GM12878 (cell line): Measurements from ENCODE around the gene TMEM9B. TPM values are rescaled to one million over a fixed set of nuclear protein-coding genes. Genes with fewer than 3 reads are reported as not detected.

Experiments
- BCLAF1 ChIP-seq: fragments of 450-650 bp; IDR thresholded peaks from 2 replicates; pipeline ENCODE4 v1.6.1; 2017; ENCODE audit warnings: antibody characterized with exemption, mild to moderate bottlenecking, moderate library complexity
- BMI1 ChIP-seq: fragments of 450-650 bp; IDR thresholded peaks from 2 replicates; pipeline ENCODE4 v1.6.1; 2016; ENCODE audit warnings: mild to moderate bottlenecking, moderate library complexity, borderline replicate concordance
- CHD2 ChIP-seq: IDR thresholded peaks from 2 replicates; pipeline ENCODE4 v1.6.1; 2011; ENCODE audit warnings: low read depth, low read length, improper control_type of control experiment, borderline replicate concordance
- CREB1 ChIP-seq: IDR thresholded peaks from 2 replicates; pipeline ENCODE4 v1.6.1; 2012; ENCODE audit warnings: low read depth, mild to moderate bottlenecking, inconsistent platforms
- IRF4 ChIP-seq: IDR thresholded peaks from 2 replicates; pipeline ENCODE4 v1.6.1; 2011; ENCODE audit warnings: low read depth, low read length
- JUND ChIP-seq: IDR thresholded peaks from 2 replicates; pipeline ENCODE4 v1.6.1; 2012; ENCODE audit warnings: low read depth, mild to moderate bottlenecking, low read length, improper control_type of control experiment, moderate library complexity
- NKRF ChIP-seq: fragments of 450-650 bp; conservative IDR thresholded peaks from 2 replicates; pipeline ENCODE4 v1.6.1; 2017; ENCODE audit warnings: mild to moderate bottlenecking, moderate library complexity
- PAX8 ChIP-seq: fragments of 450-650 bp; IDR thresholded peaks from 2 replicates; pipeline ENCODE4 v1.6.1; 2017; ENCODE audit warnings: mild to moderate bottlenecking, moderate library complexity
- PML ChIP-seq: IDR thresholded peaks from 2 replicates; pipeline ENCODE4 v1.6.1; 2012; ENCODE audit warnings: low read length, inconsistent platforms
- PRDM15 ChIP-seq: fragments of 450-650 bp; formaldehyde crosslinking; IDR thresholded peaks from 2 replicates; pipeline ENCODE4 v1.4.0; 2020; ENCODE audit warnings: mild to moderate bottlenecking, moderate library complexity
- RAD51 ChIP-seq: fragments of 450-650 bp; IDR thresholded peaks from 2 replicates; pipeline ENCODE4 v1.6.1; 2016; ENCODE audit warnings: moderate library complexity, mild to moderate bottlenecking, inconsistent platforms
- RELA ChIP-seq: fragments of 450-650 bp; IDR thresholded peaks from 2 replicates; pipeline ENCODE4 v1.8.0; 2014; ENCODE audit warnings: borderline replicate concordance; ENCODE audit not compliant: partially characterized antibody
- RFX5 ChIP-seq: IDR thresholded peaks from 2 replicates; pipeline ENCODE4 v1.6.1; 2011; ENCODE audit warnings: low read depth, low read length, improper control_type of control experiment
- TCF7 ChIP-seq: IDR thresholded peaks from 2 replicates; pipeline ENCODE4 v1.6.1; 2014; ENCODE audit warnings: antibody characterized with exemption, borderline replicate concordance
- ZNF384 ChIP-seq: IDR thresholded peaks from 2 replicates; pipeline ENCODE4 v1.6.1; 2012; ENCODE audit warnings: low read depth, mild to moderate bottlenecking, low read length, improper control_type of control experiment, borderline replicate concordance
- polyA plus RNA-seq, 11 experiments: library from polyadenylated mRNA; depleted of rRNA in 4 of 11; unstranded in 6 of 11; stranded (reverse) in 5 of 11; fragments of >200 nt; fragmentation: Nextera tagmentation in 4 of 11; fragmentation: Illumina TruSeq in 1 of 11; extraction: Ambion mirVana in 4 of 11; extraction: Trizol in 1 of 11; gene quantifications; 1 replicate in 1 of 11; 2 replicates in 10 of 11; pipeline versions ENCODE4 v1.2.1 to v1.2.3, GENCODE V29; 2011 to 2016; ENCODE audit warnings: inconsistent platforms in 2 of 11, missing spikeins in 2 of 11, low read depth in 1 of 11
- total RNA-seq, 4 experiments: library from RNA; depleted of rRNA in 3 of 4; stranded (reverse); fragments of >200 nt in 3 of 4; fragmentation: Illumina TruSeq in 1 of 4; extraction: Trizol in 1 of 4; gene quantifications; 2 replicates each; pipeline versions ENCODE4 v1.2.1 to v1.2.3, GENCODE V29; 2013 to 2021
- TF ChIP-seq, protein P1 (sequence below): fragments of 450-650 bp; IDR thresholded peaks from 2 replicates; pipeline ENCODE4 v1.6.1; 2017; ENCODE audit warnings: mild to moderate bottlenecking, low read depth, inconsistent platforms; ENCODE audit not compliant: poor library complexity, severe bottlenecking
- TF ChIP-seq, protein P2 (sequence below): IDR thresholded peaks from 2 replicates; pipeline ENCODE4 v1.6.1; 2012; ENCODE audit warnings: low read length, inconsistent platforms

Gene TMEM9B
- total and polyA plus RNA-seq, 10 of the 15 experiments (the other 5 are each of a cell fraction or from before 2014, with no cell fraction given), result 11.5 to 54.0 (median 30.0) TPM

- no peak for TF ChIP-seq PRDM15
- TF ChIP-seq BMI1, result no peak
- TF ChIP-seq RFX5, result no peak
- TF ChIP-seq ZNF384, result no peak
- TF ChIP-seq IRF4, result no peak
- TF ChIP-seq, protein P1, sequence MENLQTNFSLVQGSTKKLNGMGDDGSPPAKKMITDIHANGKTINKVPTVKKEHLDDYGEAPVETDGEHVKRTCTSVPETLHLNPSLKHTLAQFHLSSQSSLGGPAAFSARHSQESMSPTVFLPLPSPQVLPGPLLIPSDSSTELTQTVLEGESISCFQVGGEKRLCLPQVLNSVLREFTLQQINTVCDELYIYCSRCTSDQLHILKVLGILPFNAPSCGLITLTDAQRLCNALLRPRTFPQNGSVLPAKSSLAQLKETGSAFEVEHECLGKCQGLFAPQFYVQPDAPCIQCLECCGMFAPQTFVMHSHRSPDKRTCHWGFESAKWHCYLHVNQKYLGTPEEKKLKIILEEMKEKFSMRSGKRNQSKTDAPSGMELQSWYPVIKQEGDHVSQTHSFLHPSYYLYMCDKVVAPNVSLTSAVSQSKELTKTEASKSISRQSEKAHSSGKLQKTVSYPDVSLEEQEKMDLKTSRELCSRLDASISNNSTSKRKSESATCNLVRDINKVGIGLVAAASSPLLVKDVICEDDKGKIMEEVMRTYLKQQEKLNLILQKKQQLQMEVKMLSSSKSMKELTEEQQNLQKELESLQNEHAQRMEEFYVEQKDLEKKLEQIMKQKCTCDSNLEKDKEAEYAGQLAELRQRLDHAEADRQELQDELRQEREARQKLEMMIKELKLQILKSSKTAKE, result no peak
- TF ChIP-seq, protein P2, sequence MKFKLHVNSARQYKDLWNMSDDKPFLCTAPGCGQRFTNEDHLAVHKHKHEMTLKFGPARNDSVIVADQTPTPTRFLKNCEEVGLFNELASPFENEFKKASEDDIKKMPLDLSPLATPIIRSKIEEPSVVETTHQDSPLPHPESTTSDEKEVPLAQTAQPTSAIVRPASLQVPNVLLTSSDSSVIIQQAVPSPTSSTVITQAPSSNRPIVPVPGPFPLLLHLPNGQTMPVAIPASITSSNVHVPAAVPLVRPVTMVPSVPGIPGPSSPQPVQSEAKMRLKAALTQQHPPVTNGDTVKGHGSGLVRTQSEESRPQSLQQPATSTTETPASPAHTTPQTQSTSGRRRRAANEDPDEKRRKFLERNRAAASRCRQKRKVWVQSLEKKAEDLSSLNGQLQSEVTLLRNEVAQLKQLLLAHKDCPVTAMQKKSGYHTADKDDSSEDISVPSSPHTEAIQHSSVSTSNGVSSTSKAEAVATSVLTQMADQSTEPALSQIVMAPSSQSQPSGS, result no peak
- TF ChIP-seq RAD51, result no peak
- TF ChIP-seq CREB1, result 0 out of 2 replicates have a peak, but pooled peaks have one; percentile 27
- no peak for TF ChIP-seq JUND
- no peak for TF ChIP-seq PAX8
- TF ChIP-seq NKRF, result peak; percentile 70; the same call in 1 of the 2 replicates
- TF ChIP-seq CHD2, result no peak
- TF ChIP-seq RELA, result no peak
- TF ChIP-seq BCLAF1, result no peak
- TF ChIP-seq TCF7, result no peak
- no peak for TF ChIP-seq PML
Observed at GRCh38 chr11:8911029-8911823, 53.0 kb downstream of the TMEM9B start, which contains the start of gene AKIP1 (continued).
